Activated CD4-positive, alpha-beta T cell treated with anti-CD3 and anti-CD28 coated beads, Interleukin-2, amount 10 ng/mL, durations not matched to agents 7 days and 5 days (primary cell): ENCODE results near the gene SENP7. TPM values are rescaled to one million over a fixed set of nuclear protein-coding genes. Genes with fewer than 3 reads are reported as not detected.
"Not testable (repeated sequence)": the region's sequence is repeated elsewhere in the genome, so short reads cannot be mapped to it uniquely, and the experiment has no call there.

Source experiments
- CTCF ChIA-PET: fragments of 350-600 bp; sonication (Branson Sonifier 250); formaldehyde crosslinking; loops from one replicate; lab custom pipeline; 2021; ENCODE audit warnings: antibody characterized with exemption; lab: Charles Lee
- POLR2A ChIA-PET: fragments of 350-600 bp; sonication (Branson Sonifier 250); formaldehyde crosslinking; loops from one replicate; lab custom pipeline; 2021; ENCODE audit warnings: antibody characterized with exemption; lab: Charles Lee
- DNase-seq: peaks from one replicate; pipeline ENCODE4 v3.0.0-alpha.2; 2020
- H3K27ac Mint-ChIP-seq: one replicate; pipeline ENCODE4 v1.8.0; 2021; ENCODE audit warnings: mild to moderate bottlenecking, moderate library complexity, mixed read lengths
- H3K27me3 Mint-ChIP-seq: one replicate; pipeline ENCODE4 v1.8.0; 2021; ENCODE audit warnings: mixed read lengths
- H3K36me3 Mint-ChIP-seq: one replicate; pipeline ENCODE4 v1.8.0; 2021; ENCODE audit warnings: low read depth, mixed read lengths
- H3K4me1 Mint-ChIP-seq: one replicate; pipeline ENCODE4 v1.8.0; 2021; ENCODE audit warnings: mixed read lengths
- H3K4me3 Mint-ChIP-seq: one replicate; pipeline ENCODE4 v1.8.0; 2021; ENCODE audit warnings: mild to moderate bottlenecking, moderate library complexity, mixed read lengths
- H3K9me3 Mint-ChIP-seq: one replicate; pipeline ENCODE4 v1.8.0; 2021; ENCODE audit warnings: mixed read lengths
- total RNA-seq, 2 experiments: library from RNA; stranded (reverse); gene quantifications; one replicate each; pipeline ENCODE4 v1.2.3, GENCODE V29; 2021

SENP7 gene
- total RNA-seq, 2 experiments from 2014 or later = 32.1 to 34.2 TPM

GRCh38 chr3:101375586-101375985 lies 137.4 kb downstream of the SENP7 start:
- H3K4me1 Mint-ChIP-seq = peaks cover 34% of the 10 kb centered on the region
- H3K9me3 Mint-ChIP-seq = peaks cover 8% of the 10 kb centered on the region
- H3K27me3 Mint-ChIP-seq = no peaks in the 10 kb centered on the region
- H3K27ac Mint-ChIP-seq = no peak overlapping the region
- H3K4me3 Mint-ChIP-seq = no peak overlapping the region
- POLR2A ChIA-PET = no interaction called here
- no peak for DNase-seq
- peaks cover 23% of the 10 kb centered on the region for H3K36me3 Mint-ChIP-seq
- CTCF ChIA-PET = no interaction called here

GRCh38 chr3:101362406-101362805 lies 150.6 kb downstream of the SENP7 start:
- H3K27me3 Mint-ChIP-seq = no peaks in the 10 kb centered on the region
- H3K4me1 Mint-ChIP-seq = no peaks in the 10 kb centered on the region
- peaks cover 9% of the 10 kb centered on the region for H3K9me3 Mint-ChIP-seq
- H3K4me3 Mint-ChIP-seq = no peak overlapping the region
- ChIA-PET CTCF (no interaction called here), POLR2A (no interaction called here)
- no peak for DNase-seq
- peaks cover 55% of the 10 kb centered on the region for H3K36me3 Mint-ChIP-seq
- no peak overlapping the region for H3K27ac Mint-ChIP-seq

- no peak for DNase-seq
- H3K27me3 Mint-ChIP-seq = no peaks in the 10 kb centered on the region
Observed at GRCh38 chr3:101351829-101352228, 161.2 kb downstream of the SENP7 start.

GRCh38 chr3:101340591-101340990 lies 172.4 kb downstream of the SENP7 start:
- Mint-ChIP-seq H3K27ac (no peak overlapping the region), H3K27me3 (no peaks in the 10 kb centered on the region), H3K4me3 (no peak overlapping the region), H3K9me3 (no peaks in the 10 kb centered on the region), H3K4me1 (no peaks in the 10 kb centered on the region), H3K36me3 (peaks cover 24% of the 10 kb centered on the region)
- no peak for DNase-seq
- ChIA-PET POLR2A (no interaction called here), CTCF (no interaction called here)

More at GRCh38 chr3:101351829-101352228, 161.2 kb downstream of the SENP7 start:
- Mint-ChIP-seq H3K4me1 (peaks cover 2% of the 10 kb centered on the region), H3K9me3 (peaks cover 2% of the 10 kb centered on the region), H3K27ac (no peak overlapping the region), H3K4me3 (no peak overlapping the region), H3K36me3 (peaks cover 22% of the 10 kb centered on the region)
- ChIA-PET POLR2A (no interaction called here), CTCF (no interaction called here)

GRCh38 chr3:101333883-101334282 lies 179.1 kb downstream of the SENP7 start:
- peaks cover 21% of the 10 kb centered on the region for H3K36me3 Mint-ChIP-seq
- no peak overlapping the region for H3K27ac Mint-ChIP-seq
- DNase-seq = no peak
- ChIA-PET POLR2A (no interaction called here), CTCF (no interaction called here)
- no peak overlapping the region for H3K4me3 Mint-ChIP-seq
- no peaks in the 10 kb centered on the region for H3K27me3 Mint-ChIP-seq
- H3K4me1 Mint-ChIP-seq = no peaks in the 10 kb centered on the region
- H3K9me3 Mint-ChIP-seq = no peaks in the 10 kb centered on the region

- no peak overlapping the region for H3K4me3 Mint-ChIP-seq
- H3K27me3 Mint-ChIP-seq = no peaks in the 10 kb centered on the region
- H3K27ac Mint-ChIP-seq = no peak overlapping the region
- H3K36me3 Mint-ChIP-seq = peaks cover 26% of the 10 kb centered on the region
- DNase-seq = no peak
- no peaks in the 10 kb centered on the region for H3K4me1 Mint-ChIP-seq
- POLR2A ChIA-PET = no interaction called here
- CTCF ChIA-PET = interaction anchor here (0.7 kb wide), 1 partner anchor 201 kb away, joined by 4 read pairs; no protein-coding TSS in a partner anchor
- no peaks in the 10 kb centered on the region for H3K9me3 Mint-ChIP-seq
Observed at GRCh38 chr3:101329016-101329673, 183.9 kb downstream of the SENP7 start.

- CTCF ChIA-PET = no interaction called here
- POLR2A ChIA-PET = no interaction called here
- Mint-ChIP-seq H3K9me3 (no peaks in the 10 kb centered on the region), H3K4me3 (no peak overlapping the region), H3K36me3 (peaks cover 23% of the 10 kb centered on the region), H3K4me1 (no peaks in the 10 kb centered on the region), H3K27ac (no peak overlapping the region), H3K27me3 (no peaks in the 10 kb centered on the region)
- no peak for DNase-seq
Observed at GRCh38 chr3:101325393-101326134, 187.4 kb downstream of the SENP7 start.

GRCh38 chr3:101320475-101320874 lies 192.5 kb downstream of the SENP7 start, which contains the start of gene IMPG2:
Gene IMPG2 (minus strand): TSS chr3:101320575. CDS start chr3:101320372, 203 bp downstream.
- no peak within 1 kb of the TSS for H3K27ac Mint-ChIP-seq
- no peaks in the 10 kb centered on the region for H3K27me3 Mint-ChIP-seq
- no peak for DNase-seq
- no peaks in the 10 kb centered on the region for H3K9me3 Mint-ChIP-seq
- no peak within 1 kb of the TSS for H3K4me3 Mint-ChIP-seq
- no peaks in the 10 kb centered on the region for H3K36me3 Mint-ChIP-seq
- H3K4me1 Mint-ChIP-seq = no peaks in the 10 kb centered on the region
- CTCF ChIA-PET = no interaction called here
- POLR2A ChIA-PET = interaction anchor here (0.6 kb wide), 1 partner anchor 70 kb away, joined by 5 read pairs; no protein-coding TSS in a partner anchor

- Mint-ChIP-seq H3K9me3 (no peaks in the 10 kb centered on the region), H3K27me3 (no peaks in the 10 kb centered on the region)
- CTCF ChIA-PET = no interaction called here
Observed at GRCh38 chr3:101319531-101319930, 193.5 kb downstream of the SENP7 start.

GRCh38 chr3:101312545-101312944 lies 200.5 kb downstream of the SENP7 start:
- H3K4me3 Mint-ChIP-seq = no peak overlapping the region
- no peaks in the 10 kb centered on the region for H3K4me1 Mint-ChIP-seq
- no peaks in the 10 kb centered on the region for H3K27me3 Mint-ChIP-seq
- POLR2A ChIA-PET = no interaction called here
- CTCF ChIA-PET = interaction anchor here (1.2 kb wide), 1 partner anchor 28 kb away, joined by 3 read pairs; no protein-coding TSS in a partner anchor
- DNase-seq = no peak
- peaks cover 13% of the 10 kb centered on the region for H3K36me3 Mint-ChIP-seq
- H3K27ac Mint-ChIP-seq = no peak overlapping the region
- H3K9me3 Mint-ChIP-seq = peaks cover 19% of the 10 kb centered on the region

More at GRCh38 chr3:101319531-101319930, 193.5 kb downstream of the SENP7 start:
- no peak overlapping the region for H3K4me3 Mint-ChIP-seq
- no peak overlapping the region for H3K27ac Mint-ChIP-seq
- H3K4me1 Mint-ChIP-seq = no peaks in the 10 kb centered on the region
- POLR2A ChIA-PET = no interaction called here
- no peaks in the 10 kb centered on the region for H3K36me3 Mint-ChIP-seq
- DNase-seq = no peak

- H3K27me3 Mint-ChIP-seq = no peaks in the 10 kb centered on the region
- CTCF ChIA-PET = interaction anchor here (0.6 kb wide), 1 partner anchor 74 kb away, joined by 5 read pairs; no protein-coding TSS in a partner anchor
Observed at GRCh38 chr3:101311676-101312075, 201.3 kb downstream of the SENP7 start.

GRCh38 chr3:101310978-101311375 lies 202.0 kb downstream of the SENP7 start:
- DNase-seq = no peak
- no peaks in the 10 kb centered on the region for H3K27me3 Mint-ChIP-seq
- ChIA-PET POLR2A (no interaction called here), CTCF (interaction anchor here (0.6 to 1.2 kb wide), 2 partner anchors 10 to 75 kb away, joined by 5 read pairs; no protein-coding TSS in a partner anchor)
- H3K9me3 Mint-ChIP-seq = peaks cover 25% of the 10 kb centered on the region
- no peak overlapping the region for H3K4me3 Mint-ChIP-seq
- no peak overlapping the region for H3K27ac Mint-ChIP-seq
- no peaks in the 10 kb centered on the region for H3K4me1 Mint-ChIP-seq
- peaks cover 18% of the 10 kb centered on the region for H3K36me3 Mint-ChIP-seq

More at GRCh38 chr3:101311676-101312075, 201.3 kb downstream of the SENP7 start:
- Mint-ChIP-seq H3K4me1 (no peaks in the 10 kb centered on the region), H3K4me3 (no peak overlapping the region), H3K36me3 (peaks cover 16% of the 10 kb centered on the region), H3K27ac (no peak overlapping the region), H3K9me3 (peaks cover 23% of the 10 kb centered on the region)
- no peak for DNase-seq
- POLR2A ChIA-PET = no interaction called here

- H3K4me1 Mint-ChIP-seq, H3K27ac Mint-ChIP-seq, CTCF ChIA-PET, POLR2A ChIA-PET, DNase-seq, H3K4me3 Mint-ChIP-seq, H3K27me3 Mint-ChIP-seq: not testable (repeated sequence)
- peaks cover 25% of the 10 kb centered on the region for H3K9me3 Mint-ChIP-seq
- H3K36me3 Mint-ChIP-seq = peaks cover 18% of the 10 kb centered on the region
Observed at GRCh38 chr3:101308147-101308772, 204.8 kb downstream of the SENP7 start.
